Measurements from ENCODE around the gene CDC20B.

The CDC20B gene, protein sequence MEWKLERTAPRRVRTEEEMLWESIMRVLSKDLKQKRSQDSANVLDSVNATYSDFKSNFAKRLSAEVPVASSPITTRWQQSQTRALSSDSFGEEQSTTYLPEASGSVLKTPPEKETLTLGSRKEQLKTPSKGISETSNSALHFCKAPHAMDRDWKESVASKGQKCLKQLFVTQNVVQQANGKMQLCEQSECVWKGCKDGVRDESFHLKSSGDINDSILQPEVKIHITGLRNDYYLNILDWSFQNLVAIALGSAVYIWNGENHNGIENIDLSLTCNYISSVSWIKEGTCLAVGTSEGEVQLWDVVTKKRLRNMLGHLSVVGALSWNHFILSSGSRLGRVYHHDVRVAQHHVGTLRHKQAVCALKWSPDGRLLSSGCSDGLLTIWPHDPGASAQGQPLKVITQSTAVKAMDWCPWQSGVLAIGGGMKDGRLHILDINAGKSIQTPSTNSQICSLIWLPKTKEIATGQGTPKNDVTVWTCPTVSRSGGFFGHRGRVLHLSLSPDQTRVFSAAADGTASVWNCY

DNA sequence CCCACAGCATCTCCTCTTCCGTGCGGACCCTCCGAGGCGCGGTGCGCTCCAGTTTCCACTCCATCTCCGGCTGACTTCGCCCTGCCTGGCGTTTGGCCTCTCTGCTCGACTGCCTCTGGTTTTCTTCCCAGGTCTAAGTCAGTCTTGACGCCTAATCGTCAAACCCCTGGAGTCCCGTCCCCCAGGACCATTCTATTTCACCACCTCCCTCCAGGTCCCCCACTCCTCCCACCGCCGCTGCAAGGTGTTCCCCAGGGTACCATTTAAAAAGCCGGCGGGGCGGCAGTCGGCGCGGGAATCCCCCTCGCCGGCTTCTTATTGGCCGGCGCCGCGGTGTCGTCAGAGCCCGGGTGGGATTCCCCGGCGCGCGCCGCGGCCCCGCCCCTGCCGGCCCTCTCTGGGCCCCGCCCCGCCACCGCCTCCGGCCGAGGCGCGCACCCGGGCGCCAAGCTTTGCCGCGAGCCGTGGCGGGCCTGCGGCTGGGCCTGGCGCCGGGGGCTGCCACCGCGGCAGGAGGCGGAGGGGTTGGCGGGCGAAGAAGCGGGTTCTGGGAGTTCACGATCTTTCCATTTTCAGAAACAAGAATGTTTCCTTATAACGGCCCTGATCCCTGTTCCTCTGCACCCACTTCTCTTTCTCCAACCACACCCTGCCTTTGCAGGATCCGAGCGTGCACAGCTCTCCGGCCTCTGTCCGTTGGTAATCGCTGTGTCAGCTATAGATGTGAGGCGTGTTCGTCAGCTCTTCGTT, at the start of gene CDC20B:
CDC20B (minus strand) TSS at position 241 of the 750 bp plus-strand sequence; CDS start at position 64, 177 bp downstream.
- DNase-seq (ENCODE audit: insufficient read length, low spot score) (peak; percentile 87), FAIRE-seq (no peak)

DNA sequence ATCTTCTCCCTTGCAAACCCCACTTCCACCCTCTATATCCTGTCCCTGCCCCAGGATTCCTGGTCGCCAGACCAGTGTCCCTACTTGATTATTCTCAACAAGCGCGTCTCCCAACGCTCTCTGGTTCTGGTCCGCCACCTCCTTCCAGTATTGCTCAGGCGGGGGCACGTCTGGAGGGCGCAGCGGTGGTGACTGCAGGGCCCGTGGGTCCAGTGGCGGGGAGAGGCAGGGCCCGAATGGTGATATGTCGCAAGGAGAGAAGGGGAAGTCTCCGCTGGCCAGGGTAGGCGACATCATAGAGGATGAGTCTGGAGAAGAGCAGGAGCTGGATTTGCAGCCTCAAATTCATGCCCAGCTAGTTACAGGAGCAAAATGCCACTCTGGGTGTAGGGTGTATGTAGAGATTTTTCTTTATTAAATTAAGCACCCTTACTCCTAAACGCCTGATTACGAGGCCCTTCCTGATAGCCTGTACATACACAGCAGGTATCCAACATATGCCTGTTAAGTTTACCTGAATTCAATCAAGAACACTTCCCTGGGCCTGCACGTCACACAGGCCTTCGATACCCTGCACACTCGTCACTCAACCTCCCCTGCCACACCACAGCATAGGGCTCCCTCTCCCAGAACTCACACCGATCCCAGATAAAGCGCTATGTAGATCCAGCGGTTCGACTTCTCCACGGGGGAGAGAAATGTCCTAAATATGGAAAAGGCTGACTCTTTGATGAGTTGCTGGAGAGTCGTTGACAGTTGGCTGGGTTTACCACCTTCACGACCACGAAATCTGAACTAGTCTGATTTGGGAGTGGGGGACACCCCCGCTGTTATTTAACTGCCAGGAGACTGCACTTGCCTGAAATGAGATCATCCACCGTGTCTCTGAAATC, 49.4 kb upstream of the CDC20B start:
- FAIRE-seq (no peak), DNase-seq (ENCODE audit: insufficient read length, low spot score) (peak; percentile 4)

DNA sequence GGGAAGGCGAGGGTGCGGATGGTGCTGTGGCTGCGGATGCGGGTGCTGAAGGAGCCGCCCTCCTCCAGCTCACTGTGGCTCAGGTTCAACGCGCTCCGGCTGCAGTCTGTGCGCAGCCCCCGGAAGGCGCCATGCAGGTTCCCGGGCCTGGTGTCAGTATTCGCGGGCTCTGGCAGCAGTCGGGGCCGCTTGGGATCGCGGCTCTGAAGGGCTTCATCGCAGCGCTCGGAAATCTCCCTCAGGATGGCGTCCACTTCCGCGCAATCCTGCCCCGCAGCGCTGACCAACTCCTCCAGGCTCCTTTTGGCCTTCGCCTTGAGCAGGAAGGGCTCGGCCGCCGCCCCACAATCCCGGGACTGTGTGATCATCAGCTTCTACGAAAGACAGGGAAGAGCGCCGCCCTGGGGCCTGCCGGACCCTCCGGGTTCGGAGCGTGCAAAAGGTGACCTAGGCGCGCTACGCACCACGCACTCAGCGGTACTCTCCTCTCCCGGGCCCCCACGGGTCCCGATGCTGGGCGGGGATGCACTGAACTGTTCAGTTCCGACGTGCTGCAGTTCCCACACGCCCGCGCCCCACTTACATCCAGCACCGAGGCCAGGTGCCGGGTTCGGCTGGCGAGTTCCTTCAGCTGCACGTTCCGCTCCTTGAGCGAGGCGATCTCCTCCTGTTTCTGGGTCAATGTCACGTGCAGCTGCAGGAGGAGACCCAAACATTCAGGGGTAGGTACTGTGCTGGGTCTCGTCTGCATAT, 47.6 kb upstream of the CDC20B start:
- DNase-seq (ENCODE audit: insufficient read length, low spot score) = no peak
- no peak for FAIRE-seq

DNA sequence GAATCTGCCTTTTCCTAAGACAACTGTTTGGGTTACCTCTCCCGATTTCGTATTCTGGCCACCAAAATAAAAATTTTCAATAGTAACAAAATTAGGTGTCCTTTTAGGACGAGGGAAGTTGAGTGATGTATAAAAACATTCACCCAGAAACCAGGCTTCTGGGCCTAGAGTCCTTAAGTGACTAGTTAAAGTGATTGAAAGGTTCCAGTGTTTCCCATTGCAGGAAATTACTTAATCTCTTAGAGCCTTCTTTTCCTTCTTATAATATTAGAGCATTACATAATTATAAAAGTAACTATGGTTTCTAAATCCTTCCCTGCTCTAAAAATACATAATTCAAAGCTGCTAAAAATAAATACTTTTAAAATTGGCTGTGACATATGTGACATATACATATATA, 46.8 kb upstream of the CDC20B start:
- DNase-seq (ENCODE audit: insufficient read length, low spot score) = no peak
- no peak for FAIRE-seq

DNA sequence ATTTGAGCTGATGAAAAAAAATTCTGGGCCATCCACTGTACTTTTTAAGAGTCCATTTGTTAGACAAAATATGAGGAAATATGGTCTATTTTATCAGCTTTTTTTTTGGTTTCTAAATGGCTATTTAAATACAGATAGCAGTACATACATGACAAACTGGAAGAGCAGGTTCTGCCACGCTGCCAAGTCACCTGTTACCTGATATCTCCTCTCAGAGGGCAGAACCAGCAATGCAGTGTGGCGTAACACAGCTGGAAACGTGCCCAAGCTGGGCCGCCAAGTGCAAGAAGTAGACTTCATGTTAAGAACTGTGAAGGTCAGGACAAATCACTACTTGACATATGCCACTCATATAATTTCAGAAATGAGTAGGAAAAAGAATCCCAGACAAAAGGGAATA, 46.0 kb upstream of the CDC20B start:
- DNase-seq (ENCODE audit: insufficient read length, low spot score) (no peak), FAIRE-seq (no peak)

DNA sequence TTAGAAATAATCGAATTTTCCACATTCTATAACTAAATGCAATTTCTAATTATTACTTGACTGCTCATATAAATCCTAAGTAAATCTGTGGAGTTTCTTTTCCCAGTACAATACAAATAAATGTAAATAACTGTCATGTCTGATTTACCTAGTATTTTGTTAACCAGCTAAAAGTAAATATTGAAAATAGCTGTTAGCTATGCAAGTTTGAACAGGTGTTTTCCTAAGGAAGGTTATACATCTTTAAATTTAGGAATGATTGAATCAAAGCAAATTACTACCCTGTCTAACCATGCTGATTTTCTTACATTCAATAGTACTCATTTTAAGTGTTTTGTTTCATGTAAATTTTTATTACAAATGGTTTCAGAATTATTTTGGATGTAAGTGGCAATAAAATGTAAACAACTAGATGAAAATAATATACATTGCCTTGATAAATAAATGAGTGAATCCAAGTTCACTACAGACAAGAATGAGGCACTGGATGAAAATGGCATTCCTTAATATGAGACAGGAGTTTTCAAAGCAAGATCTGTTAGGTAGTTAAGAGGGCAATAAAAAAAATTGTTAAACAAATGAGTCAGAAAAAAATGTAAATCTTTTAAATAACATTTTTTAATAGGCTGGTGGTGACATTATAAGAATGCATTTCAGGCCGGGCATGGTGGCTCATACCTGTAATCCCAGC, 38.4 kb upstream of the CDC20B start:
- DNase-seq (ENCODE audit: insufficient read length, low spot score) = no peak
- no peak for FAIRE-seq

DNA sequence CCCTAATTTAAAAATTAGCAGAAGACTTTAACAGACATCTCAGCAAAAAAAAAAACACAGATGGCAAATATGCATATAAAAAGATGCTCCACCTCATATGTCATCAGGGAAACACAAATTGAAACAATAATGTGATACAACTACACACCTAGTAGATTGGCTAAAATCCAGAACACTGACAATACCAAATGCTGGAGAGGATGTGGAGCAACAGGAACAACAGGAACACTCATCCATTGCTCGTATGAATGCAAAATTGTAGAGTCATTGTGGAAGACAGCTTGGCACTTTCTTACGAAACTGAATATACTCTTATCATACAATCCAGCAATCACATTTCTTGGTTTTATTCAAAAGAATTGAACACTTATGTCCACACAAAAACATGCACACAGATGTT, 32.0 kb upstream of the CDC20B start:
- no peak for FAIRE-seq
- no peak for DNase-seq (ENCODE audit: insufficient read length, low spot score)

DNA sequence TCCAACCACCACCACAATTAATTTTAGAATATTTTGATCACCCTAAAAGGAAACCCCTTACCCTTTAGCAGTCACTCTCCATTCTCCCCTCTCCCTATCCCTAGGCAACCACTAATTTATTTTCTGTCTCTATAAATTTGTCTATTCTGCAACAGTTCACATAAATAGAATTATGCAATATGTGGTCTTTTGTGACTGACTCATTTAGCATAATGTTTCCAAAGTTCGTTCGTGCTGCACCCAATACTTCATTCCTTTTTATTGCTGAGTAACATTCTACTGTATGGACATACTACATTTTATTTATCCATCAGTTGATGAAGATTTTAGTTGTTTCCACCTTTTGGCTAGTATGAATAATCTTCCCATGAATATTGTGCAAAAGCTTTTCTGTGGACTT, 18.2 kb upstream of the CDC20B start:
- DNase-seq (ENCODE audit: insufficient read length, low spot score) = no peak
- FAIRE-seq = no peak

DNA sequence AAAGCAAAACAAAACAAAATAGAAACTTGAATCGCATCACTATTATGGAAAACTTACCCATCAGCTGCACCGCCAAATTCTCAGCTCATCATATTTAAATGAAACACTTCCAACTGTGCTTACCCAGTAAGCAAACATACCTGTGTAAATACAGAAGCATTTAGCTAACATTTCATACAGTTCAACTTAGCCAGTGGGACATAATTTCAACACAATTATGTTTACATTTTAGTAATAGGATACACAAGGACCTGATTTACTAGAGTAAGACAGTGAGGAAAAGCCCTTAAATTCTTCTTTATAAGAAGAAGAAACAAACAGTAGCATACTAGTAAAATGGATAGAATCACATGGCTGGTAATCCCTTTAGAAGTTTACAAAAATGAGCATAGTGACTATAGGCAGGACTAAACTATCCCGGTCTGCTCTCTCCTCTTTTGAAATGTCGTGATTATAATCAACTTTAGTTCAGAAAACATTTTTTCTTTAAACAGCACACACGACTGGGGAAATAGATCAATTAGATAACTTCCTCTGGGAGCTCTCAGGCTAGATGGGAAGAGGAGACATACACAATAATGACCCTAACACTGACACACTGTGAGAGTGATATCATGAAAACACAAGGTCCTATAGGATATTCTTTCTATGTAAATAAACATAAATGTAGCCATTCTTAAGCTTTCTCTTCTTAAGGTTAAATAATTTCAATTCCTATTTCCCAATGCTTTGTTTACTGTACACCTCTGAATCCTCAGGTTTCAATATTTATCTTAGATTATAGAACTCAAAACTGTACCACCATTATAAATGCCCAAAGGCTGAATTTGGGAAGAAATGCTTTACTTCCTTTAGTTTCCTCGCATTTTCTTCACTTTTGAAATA, 15.9 kb upstream of the CDC20B start:
- FAIRE-seq = no peak
- DNase-seq (ENCODE audit: insufficient read length, low spot score) = no peak

DNA sequence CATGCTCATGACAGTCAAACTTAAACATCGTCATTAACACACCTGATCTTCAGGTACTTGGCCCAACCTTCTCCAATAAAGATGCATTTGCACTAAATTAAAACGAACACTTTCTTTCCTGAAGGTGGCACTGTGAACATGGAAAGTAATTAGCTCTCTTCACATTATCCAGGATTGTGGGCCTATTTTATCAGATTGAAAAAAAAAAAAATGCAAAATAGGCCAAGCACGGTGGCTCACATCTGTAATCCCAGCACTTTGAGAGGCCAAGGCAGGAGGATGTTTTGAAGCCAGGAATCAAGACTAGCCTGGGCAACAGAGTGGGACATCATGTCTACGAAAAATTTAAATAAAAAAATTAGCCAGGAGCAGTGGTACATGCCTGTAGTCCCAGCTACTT, 14.4 kb upstream of the CDC20B start:
- no peak for DNase-seq (ENCODE audit: insufficient read length, low spot score)

DNA sequence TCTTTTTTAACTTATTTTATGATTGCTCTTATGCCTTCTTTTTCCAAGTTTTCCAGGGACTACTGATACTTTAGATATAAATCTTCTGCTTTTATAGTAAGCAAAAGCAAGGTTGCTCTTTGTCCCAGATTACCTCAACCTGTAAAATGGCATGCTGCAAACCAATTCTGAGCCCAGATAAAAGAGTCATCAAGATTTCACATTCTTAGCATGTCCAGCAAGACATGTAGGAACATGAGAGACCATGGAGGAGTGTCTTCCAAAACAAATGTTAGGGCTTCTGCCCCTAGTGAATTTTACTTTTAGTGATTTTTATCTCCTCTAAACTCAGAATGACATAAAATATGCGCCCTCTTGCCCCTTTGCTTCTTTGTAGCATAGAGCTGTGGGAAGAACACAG, 7.0 kb upstream of the CDC20B start:
- FAIRE-seq (no peak), DNase-seq (ENCODE audit: insufficient read length, low spot score) (no peak)

More for the DNA sequence above, 14.4 kb upstream of the CDC20B start:
- FAIRE-seq = no peak

DNA sequence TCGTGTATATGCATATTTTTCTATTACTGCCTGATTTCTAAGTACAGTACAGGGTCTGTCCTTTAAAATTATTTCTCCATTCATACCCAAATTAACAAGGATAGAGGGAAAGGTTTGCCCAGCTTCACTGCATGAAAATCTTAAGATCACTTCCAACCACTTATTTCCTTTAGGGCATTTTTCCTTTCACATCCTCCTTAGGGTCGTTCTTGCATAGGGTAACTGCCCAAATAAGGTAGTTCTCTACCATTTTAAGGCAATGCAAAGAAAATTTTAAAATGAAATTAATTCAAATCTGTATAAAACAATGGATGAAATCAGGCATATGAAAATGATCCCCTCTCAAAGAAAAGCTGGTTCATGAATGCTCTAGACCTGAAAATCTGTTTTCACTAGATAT, 4.1 kb upstream of the CDC20B start:
- DNase-seq (ENCODE audit: insufficient read length, low spot score) = no peak
- peak; percentile 51 for FAIRE-seq

DNA sequence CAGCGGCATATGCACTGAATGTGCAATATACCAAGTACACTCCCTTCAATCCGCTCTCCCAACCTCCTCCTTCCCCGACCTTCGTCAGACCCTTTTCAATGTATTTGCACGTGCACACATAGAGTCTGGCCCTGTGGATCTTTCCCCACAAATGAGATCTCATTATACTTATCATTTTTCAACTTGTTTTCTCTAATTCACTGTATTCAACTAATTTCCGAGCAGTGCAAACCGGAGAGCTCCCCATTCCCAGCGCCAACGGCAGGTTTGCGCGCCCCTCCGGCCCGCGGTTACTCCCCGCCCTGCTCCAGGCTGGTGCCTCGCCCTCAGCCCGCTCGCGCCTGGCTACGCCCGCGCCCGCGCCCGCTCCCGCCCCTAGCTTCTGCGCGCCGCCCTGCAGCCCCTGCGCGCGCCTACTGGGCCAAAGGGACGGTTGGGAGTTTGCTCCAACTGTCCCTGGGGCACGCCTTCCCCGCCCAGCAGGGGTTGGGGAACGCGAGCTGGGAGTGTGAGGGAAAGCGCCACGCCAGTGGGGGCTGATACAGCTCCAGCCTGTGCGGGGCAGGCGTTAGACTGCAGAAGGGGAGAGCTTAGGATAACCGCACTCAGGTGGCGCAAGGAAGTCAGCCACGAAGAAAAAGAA, 3.3 kb upstream of the CDC20B start:
- FAIRE-seq (no peak), DNase-seq (ENCODE audit: insufficient read length, low spot score) (no peak)

DNA sequence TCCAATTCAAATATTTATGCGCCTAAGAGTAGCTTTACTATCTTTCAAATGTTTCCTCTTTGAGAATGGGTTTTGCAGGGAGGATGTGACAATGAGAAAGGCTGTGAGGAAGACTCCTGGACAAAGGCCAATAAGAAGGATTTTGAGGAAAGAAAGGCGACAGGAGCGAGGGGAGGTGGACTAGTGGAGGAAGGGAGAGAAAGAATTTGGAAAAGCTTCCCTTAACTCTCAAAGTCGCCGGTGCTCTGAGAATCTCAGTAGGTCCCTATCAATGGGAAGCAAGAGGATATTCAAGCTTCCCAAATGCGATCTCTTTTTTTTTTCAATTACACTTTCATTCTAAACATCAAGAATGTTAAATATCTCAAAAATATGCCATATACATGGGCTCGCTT, 2.8 kb upstream of the CDC20B start:
- no peak for DNase-seq (ENCODE audit: insufficient read length, low spot score)
- no peak for FAIRE-seq

DNA sequence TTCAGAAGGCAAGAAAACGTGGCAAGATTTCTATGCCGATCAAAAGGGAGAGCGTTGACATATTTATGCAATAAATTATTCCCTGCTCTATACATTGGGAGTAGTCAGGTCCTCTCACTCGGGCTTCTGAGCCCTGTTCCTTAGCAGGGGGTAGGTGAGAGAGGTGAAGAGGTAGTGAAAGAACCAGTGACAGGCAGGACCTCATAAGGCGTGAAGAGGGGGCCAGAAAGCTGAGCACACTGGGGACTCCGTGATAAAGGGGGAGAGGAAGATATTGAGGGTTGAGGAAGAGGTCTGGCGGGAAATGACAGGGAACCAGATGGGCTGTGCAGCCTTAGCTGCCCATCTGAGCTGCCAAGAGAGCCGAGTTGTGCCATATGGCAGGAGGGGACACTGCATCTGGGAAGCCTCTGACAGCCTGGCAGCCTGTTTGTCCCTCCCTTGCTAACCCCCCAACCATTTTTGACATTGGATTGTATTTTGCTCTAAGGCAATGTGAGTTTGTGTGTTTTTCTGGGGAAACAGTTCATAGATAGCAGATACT, 782 bp upstream of the CDC20B start:
- no peak for FAIRE-seq
- no peak for DNase-seq (ENCODE audit: insufficient read length, low spot score)

DNA sequence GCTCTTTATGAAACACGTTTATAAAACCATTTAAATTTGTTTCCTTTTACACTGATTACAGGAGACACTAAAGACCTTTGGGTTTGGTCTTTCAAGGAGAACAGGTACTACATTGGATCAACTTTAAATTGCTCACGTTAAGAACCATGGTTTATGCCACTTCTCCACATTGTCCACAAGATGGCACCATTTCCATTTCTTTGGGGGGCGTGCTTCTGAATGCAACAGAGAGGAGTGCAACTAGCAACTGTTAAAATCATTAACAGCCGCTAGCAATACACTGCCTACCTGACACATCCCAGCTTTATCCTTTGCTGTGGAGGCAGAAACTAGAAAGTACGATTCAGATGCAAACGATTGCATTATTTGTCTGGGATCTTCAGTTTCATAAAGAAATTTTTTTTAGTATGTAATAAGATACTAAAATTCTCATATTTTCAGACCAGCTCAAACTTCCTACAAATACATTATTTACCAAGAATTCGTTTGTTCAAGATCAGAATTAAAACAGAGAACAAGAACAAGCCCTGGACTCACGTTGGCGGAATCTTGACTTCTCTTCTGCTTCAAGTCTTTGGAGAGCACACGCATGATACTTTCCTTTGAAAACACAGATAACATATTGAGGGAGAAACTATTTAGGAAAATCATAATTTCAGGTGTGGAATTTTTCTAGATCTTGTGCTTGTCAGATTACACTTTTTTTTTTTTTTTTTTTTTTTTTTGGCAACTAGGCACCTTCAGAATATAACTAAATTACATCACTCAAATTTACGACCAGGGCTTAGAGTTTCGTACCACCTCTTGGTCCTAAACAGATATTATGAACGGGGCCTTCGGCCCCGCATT, 702 bp downstream of the CDC20B start:
- DNase-seq (ENCODE audit: insufficient read length, low spot score) (peak; percentile 70), FAIRE-seq (peak; percentile 96)

DNA sequence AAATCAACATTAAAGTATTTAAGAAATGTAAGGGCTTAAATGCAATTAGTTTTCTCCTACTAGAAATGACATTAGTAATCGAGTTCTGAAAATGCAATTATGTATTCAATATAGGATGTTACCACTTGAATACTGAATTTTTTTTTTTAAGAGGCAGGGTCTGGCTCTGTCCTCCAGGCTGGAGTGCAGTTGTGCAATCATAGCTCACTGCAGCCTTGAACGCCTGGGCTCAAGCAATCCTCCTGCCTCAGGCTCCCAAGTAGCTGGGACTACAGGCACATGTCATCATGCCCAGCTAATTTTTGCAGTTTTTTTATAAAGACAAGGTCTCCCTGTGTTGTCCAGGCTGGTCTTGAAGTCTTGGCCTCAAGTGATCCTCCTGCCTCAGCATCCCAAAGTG, 1.5 kb downstream of the CDC20B start:
- DNase-seq (ENCODE audit: insufficient read length, low spot score) = no peak
- no peak for FAIRE-seq
